Stimulated activated CD8-positive, alpha-beta memory T cell treated with anti-CD3 and anti-CD28 coated beads, Interleukin-4, amount 100 ng/mL, for 1 hour (primary cell): ENCODE data around the gene KRT76.

Source experiments
- DNase-seq, 2 donors: peaks; one replicate each; pipeline ENCODE4 v3.0.0-alpha.2; 2020; ENCODE audit warnings: low read depth in 2 of 2, low spot score in 1 of 2

Gene KRT76

DNA sequence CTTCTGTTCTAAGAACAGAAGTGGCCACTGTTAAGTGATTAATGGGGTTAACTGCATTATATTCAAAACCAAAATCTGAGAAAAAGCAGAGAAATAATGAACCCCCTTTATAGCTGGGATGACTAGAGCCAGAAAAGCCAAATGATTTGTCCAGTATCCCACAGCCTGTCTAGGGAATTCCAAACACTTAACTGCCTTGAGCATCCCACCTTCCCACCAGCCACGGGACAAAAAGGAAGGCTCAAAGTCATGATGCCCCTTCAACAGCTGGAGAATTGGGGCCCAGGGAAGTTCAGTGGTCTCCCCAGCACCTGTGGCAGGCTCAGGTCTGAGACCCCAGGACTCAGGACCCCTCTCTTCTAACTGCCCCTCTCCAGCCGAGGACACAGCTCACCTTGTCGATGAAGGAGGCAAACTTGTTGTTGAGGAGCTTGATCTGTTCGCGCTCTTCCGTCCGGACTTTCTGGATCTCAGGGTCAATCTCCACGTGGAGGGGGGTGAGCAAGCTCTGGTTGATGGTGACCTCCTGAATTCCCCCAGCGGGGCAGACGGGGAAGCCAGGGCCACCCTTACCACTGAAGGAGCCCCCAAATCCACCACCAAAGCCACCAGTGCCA, 36.2 kb upstream of the KRT76 start:
- DNase-seq: no peak

DNA sequence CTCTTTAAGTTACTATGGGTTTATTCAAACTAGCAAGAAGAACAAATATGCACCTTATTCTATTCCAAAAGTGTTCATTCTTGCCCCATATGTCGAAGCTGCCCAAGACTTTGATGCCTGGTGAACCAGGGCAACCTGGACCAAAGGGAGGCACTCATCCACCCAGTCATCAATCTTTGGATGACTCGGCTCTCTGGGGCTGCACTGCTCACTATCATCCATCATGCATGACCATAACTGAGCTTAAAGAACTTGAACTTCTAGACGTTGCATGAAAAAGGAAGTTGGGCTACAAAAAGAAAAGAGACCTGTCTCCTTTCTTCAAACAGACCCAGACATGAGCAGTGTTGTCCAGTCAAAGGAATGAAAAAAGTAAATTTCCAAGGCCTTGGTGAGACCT, 35.6 kb upstream of the KRT76 start:
- no peak for DNase-seq

DNA sequence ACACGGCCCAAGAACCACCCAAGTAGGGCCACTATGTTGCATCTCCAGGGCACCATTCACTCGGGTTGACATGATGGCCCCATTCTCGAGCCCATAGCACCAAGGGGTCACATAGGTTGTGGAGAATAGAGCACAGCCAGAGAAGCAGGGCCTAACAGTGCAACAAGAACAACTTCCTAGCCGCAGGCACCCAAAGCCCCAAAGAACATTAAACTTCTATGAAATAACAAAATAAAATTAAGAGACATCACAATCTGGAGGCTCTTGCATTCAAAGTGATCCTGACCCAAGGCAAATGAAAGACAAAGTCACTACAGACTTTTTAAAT, 34.9 kb upstream of the KRT76 start:
- DNase-seq: no peak

DNA sequence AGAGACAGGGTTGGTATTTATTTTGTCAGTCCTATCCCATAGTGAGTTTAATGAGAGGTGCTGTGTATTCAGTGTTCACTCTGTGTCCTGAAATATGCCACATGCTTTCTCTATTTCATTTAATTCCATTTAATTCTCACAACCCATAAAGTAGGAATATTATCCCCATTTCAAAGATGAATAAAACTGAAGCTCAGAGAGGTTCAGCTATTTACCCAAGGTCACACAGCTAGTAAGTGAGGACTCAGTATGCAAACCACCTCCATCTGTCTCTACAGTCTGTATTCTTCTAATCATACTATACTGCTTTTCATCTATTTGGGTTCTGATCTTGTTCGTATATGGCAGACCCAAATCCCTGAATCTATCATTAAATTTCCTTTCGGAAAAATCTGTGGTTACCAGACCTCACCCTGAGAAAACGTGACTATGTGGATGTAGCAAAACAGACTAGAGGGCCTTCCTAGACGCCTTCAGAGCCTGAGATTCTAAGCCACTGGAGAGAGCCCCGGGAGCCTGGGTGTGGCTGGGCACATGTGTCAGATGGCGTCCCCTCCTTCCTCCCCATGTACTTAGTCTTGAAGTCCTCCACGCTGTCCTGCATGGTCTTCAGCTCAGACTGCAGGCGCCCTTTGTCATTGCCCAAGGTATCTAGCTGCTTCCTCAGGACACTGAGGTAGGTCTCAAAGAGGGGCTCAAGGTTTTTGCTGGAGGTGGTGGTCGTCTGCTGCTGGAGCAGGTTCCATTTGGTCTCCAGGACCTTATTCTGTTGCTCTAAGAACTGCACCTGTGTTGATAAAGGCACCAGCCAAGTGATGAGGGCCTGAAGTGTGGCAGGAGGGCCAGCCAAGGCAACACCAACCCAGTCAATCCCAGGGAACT, 34.3 kb upstream of the KRT76 start:
- no peak for DNase-seq

DNA sequence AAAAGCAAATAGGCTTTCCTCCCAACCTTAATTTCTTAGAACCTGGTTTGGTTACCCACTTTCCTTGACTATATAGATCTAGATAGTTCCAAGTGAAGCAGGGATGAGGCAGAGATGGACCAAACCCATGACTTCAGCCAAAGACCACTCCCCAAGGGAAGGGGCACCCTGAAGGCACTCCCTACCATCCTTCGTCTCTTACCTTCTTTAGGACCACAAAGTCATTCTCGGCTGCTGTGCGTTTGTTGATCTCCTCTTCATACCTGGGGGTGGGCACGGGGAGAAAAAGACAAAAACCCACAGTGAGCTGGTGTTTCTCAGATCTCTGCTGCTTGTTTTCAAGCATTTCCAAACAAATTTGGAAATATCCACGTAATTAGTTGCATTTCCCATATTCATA, 33.4 kb upstream of the KRT76 start:
- DNase-seq: no peak

DNA sequence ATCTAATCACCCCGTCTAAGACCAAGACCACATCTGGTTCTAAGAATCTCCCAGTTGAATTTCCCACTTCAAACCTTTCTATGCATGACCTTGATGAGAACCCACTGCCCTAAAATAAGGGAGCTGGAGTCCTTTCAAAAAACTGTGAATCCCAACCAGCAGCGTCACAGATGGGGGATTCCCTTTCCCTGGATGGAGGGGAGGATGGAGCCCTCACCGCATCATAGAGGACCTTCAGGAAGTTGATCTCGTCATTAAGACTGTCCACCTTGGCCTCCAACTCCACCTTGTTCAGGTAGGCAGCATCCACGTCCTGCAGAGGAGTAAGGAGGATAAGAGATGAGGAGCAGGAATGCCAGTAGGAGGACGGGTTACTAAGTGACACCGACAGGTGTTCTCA, 32.0 kb upstream of the KRT76 start:
- DNase-seq: no peak

DNA sequence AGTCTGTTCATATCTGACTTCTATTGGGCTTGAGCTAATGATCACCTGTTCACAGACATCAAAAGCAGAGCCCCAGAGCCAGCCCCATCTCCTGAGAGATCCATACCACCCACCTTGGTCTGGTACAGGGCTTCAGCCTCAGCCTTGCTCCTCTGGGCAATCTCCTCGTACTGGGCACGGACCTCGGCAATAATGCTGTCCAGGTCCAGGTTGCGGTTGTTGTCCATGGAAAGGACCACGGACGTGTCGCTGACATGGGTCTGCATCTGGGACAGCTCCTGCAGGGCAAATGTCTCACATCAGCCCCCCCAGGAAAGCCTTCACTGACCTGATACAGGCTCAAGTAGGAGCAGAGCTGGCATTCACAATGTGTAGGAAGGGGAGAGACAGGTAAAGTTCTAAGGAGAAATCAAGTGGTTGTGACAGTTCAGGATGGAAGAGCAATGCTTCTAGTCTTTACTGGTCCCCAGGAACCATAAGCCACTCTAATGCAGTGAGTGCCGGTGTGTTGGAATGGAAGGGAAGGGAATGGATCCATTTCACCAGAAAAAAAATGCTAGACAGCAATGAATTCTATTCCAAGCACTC, 31.5 kb upstream of the KRT76 start:
- no peak for DNase-seq

DNA sequence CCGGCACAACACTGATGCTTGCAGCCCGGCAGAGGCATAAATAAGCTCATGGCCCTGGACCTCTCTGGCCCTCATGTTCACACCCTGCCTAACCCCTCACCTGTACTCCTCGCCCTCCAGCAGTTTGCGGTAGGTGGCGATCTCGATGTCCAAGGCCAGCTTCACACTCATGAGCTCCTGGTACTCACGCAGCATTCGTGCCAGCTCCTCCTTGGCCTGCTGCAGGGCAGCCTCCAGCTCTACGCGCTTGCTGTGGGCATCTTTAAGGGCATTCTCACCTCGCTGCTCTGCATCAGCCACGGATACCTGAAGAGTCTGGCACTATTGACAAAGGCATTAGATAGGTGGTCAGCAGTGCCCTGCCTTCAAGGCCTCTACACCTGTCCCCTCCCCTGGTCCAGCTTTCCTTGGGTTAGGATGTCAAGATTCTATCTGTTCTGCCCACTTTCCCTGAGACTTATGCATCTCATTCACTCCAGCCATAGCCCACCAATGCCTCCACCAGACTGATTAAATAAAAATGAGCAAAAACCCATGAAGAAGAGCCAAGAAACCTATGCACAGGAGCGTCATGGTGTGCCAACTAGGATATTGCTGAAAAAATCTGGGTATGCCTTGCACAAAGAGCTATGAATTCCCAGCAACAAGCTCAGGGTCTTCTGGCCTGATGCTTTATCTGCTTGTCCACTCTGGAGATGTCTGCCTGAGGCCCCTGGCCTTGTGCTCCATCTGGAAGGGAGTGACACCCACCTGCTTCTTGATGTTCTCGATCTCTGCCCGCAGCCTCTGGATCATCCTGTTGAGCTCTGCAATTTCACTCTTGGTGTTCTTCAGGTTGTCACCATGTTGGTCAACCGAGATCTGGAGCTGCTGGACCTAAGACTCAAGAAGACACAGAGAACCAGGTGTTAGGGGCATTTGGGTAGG, 30.7 kb upstream of the KRT76 start:
- DNase-seq: no peak

DNA sequence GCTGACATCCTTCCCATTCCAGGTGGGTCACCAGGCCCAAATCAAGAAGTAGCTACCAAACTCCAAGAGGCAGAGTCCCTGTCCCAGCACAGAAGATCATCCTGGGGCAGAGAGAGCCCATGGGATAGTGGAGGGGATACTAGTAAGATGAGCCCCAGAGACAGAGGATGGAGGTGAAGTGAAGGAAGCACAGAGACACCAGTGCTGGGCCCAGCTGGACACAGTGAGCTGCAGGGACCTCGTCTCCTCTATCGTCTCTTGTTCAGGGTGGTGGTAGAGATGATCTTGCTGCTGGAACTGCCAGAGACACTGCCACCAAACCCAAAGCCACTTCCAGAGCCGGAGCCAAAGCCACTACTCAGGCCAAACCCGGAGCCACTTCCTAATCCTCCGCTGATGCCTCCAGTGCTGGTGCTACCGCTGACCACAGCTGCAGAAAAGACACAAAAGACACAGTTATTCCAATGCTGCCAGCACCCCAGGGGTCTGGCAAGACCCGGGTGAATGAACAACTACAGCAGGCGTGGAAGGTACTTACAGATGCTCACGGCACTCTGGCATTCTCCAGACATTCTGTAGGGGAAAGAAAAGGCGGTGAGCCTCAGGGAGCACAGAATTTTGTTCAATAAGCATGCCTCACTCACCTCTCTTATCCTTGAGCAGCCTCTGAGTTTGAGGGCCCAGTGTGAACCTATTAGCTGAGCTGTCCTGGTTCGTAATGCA, 29.8 kb upstream of the KRT76 start:
- DNase-seq: no peak

DNA sequence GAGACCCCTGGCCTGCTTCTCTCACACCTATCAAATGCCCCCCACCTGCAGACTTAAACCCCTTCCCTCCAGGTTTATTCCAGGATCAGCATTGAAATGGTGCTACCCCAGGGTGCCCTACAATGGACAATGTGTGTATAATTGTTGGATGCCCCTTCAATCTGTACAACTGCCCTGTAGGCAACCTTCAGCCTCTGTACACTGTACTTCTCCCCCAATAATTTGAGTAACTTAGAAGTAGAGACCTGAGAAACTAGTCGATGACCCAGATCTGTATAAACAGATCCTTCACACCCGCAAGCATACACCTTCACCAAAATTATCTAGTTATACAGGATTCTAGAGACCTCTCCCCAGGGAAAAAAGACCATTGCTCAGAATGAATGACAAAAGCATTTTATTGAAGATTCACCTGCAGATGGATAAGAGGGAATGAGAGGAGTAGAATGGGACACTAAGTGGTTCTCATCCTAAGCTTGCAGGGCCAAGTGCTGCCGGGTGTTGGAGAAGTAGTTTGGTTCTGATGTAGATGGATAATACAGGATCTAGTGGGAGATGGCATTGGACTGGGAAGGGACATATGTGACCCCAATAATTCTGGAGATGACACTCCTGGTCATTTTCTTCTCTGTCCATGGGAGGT, 29.1 kb upstream of the KRT76 start:
- no peak for DNase-seq

DNA sequence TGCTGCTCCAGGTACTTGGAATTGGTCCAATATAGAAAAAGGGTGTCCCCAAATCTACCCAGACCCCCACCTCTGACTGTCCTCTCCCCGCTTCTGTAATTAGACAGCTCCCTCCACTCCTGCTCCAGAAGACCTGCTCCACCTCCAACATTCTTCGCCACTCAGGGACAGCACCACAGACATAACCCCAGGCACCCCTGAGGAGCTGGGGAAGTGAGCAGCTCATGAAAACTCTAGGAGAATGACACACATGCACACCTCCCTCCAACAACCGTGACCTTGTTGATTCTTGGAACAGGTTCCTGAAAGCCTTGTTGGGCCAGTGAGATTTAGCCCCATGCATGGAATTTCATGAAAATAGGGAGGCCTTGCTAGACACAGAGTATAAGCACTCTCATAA, 28.6 kb upstream of the KRT76 start:
- DNase-seq: no peak

DNA sequence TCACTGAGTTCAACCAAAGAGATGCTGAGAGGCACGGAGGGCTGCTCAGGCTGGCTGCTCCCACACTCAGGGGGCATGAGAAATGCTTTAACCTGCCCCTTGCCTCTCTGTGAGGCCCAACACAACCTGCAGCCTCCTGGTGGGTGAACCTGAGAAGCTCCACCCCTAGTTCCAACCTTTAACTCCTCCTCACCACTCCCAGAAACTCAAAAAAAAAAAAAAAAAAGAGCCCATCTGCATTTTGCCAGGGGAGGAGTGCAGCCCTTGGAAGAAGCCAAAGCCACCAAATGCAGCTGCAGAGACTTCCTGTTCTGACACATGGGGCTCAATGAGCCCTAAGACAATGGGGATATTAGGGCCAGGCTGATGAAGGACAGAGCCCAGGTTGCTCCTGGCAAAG, 27.9 kb upstream of the KRT76 start:
- DNase-seq: no peak

DNA sequence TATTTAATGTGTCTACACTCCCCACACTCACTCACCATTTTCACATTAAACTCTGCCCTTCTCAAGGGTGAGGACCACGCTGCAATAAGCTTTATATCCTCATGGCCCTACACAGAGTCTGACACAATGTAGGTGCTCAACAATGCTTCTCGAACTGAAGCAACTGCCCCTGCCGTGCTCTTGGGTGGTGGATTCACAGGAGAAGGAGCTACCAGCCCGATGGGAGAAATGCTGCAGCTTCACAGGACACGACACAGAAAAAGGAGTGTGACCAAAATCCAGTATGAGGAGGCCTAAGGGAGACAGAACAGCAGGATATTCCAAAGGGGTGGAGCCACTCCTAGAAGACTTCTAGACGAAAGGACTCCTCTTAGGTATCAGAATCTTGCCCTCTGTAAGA, 25.3 kb upstream of the KRT76 start:
- no peak for DNase-seq

DNA sequence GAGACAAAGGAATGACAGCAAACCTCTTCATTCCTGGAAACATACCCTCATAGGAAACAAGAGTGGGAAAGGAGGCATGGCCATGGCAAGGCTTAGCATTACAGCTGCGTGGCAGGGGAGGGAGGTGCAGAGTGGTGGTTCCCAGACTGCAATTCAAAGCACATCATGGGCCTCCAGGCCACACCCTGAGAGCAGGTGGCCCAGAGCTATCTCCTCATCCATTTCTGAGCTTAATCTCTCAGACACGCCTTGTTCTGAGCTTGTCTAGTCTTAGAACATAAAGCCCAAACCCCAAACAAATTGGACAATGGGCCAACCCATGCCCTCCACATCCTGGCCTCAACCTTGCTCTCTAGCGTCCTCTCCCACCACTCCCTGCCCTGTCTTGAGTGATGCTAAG, 24.6 kb upstream of the KRT76 start:
- no peak for DNase-seq

DNA sequence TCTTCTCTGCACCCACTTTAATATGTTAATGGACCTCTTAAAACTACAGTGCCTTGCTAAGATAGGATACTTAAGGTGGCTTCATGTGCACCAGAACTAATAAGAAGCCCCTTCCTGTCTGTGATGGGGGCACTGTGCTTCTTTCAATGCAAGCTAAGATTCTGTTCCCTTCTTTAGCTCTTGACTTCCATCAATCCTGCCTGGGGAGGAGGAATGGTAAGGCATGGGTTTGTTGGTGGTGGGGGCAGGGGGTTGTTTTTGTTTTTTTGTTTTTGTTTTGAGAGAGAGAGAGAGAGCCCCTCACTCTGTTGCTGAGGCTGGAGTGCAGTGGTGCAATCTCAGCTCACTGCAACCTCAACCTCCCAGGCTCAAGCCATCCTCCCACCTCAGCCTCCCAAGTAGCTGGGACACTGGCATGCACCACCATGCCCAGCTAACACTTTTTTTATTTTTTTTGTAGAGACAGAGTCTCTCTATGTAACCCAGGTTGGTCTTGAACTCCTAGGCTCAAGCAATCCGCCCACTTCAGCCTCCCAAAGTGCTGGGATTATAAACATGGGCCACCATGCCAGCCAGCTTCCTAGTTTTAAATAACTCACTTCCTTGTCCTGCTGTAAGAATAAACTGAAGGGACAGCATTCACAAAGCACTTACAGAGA, 23.2 kb upstream of the KRT76 start:
- DNase-seq: no peak

DNA sequence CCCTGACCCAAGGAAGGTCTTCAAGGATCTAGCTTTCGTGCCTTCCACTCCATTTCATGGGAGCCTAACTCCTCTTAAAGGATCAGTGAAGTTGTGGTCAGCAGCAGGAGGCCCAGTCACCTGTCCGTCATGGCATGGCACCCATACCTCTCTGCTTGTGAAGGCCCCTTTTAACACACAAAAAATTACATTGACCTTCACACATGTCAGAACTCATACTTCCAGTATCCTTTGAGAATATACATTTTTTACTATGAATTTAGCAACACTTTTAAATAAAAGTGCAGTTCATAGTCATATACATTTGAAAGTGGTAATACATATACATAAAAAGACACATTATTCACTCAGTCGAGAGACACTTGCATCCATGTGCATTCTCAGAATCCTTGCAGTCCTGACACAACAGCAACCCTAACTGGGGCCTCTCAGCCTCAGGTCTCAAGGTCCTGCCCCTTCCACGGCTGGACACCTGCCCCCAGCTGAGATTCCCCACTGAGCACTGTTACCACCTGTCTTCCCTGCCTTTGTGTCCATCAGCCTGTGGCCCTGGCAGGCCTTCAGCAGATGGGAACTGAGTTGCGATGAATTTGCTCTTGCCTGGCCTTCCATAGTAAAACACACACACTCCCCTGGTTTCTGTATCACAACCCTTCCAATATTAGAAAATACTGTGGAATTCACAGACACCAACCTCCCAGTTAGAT, 22.5 kb upstream of the KRT76 start:
- no peak for DNase-seq

DNA sequence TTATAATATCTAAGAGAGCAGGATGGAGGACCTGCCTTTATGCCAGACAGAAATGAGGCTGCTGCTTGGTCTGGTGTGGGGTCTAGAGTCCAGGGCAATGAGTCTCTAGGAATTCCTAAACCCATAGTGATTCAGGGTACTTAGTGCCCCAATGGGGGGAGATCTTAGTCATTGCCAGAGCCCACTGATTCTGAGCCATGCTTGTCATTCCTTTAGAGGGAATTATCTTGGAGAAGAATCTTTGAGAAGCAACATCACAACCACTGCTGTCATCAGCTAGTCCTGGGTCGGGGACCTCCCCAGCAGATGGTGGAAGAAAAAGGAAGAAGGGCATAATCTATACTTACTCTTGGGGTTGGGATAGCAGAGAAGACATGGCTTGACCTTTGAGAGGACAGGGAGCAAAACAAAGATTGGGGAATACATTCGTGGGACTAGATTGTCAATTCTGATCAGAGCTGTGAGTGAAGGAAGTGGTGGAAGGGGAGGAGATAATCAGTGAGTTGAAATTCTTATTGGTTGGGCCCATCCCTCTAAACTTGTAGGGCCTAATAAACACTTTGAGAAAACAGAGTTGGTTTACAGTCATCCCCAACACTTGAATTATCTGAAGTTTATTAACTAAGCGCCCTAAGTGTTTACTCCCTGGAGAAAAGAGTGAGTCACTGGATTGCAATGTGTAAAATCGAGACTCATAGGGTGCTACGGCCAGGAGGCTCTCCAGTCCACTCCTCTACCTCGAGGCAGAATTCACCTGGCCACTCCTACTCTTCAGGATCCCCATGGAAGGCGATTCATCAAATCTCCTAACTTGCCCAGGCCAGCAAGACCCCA, 21.7 kb upstream of the KRT76 start:
- DNase-seq: no peak

DNA sequence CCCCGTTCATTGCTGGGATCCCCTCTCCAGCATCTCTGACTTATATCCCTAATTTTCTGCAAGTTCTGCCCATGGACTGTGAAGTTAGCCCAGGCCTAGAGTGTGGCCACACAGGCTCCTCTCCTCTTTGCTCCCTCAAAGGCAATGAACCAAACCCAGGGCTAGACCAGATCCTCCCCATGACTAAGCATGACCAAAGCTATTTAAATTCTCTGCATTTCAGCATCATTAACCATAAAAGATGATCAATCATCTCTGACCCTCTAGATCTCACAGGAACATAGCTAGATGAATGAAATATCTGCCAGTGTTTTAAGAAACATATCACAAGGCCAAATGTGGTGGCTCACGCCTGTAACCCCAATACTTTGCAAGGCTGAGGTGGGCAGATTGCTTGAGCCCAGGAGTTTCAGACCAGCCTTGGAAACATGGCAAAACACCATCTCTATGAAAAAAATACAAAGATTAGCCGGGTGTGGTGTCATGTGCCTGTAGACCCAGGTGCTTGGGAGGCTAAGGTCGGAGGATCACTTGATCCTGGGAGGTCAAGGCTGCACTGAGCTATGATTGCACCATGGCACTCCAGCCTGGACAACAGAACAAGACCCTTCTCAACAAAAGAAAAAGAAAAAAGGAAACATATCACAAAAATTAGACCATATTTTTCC, 21.0 kb upstream of the KRT76 start:
- no peak for DNase-seq
